Activated T-cell treated with anti-CD3 and anti-CD28 coated beads for 24 hours (primary cell): ENCODE results near the gene KRTAP20-2.

Experiments used
- DNase-seq: peaks from one replicate; pipeline ENCODE4 v3.0.0-alpha.2; 2020; ENCODE audit warnings: low read depth

Gene KRTAP20-2

DNA sequence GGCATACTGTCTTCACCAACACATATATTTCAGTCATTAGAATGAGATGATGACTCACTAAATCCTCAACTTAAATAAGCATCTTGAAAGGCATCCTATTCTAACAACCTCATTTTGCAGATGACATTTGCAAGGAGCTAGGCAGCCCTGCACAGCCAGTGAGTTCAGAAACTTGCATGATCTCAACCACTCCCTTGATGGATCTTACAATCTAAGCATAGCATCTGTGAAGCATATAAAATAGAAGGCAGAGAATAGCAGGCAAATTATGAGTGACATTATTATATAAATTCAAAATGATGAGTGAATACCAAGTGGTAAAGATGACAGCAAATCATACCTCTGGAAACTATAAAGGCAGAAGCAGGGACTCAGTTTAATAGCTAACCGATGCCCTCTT is 39.3 kb downstream of the KRTAP20-2 start:
- DNase-seq: no peak

DNA sequence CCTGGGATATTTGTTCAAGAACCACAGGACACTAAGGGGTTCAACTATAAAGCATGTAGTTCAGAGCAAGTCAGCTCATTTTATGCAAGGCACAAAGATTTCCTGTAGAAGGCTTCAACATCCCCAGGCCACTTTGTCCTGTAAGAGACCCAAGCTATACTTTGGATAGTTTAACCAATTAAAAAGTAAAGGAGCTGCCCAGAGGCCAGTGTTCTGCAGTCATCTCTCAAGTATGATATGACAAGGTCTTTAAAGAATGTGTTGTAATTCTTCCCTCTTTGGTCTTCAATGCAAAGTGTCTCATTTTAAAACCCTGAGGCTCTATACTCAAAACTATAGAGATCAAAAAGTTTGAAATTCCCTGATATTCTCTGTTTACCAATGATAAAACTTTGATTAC is 41.7 kb downstream of the KRTAP20-2 start:
- DNase-seq: no peak

DNA sequence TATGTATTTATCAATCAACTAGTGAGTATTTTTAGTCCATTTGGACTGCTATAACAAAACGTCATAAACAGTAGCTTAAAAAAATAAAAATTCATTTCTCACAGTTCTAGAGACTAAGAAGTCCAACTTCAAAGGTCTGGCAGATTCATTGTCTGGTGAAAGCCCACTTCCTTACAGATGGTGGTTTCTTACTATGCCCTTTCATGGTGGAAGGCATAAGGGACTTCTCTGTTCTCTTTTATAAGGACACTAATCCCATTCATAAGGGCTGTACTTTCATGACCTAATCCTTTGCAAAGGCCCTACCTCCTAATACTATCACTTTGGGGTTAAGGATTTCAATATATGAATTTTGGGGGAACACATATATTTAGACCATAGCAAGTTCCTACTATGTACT is 45.6 kb downstream of the KRTAP20-2 start:
- no peak for DNase-seq

DNA sequence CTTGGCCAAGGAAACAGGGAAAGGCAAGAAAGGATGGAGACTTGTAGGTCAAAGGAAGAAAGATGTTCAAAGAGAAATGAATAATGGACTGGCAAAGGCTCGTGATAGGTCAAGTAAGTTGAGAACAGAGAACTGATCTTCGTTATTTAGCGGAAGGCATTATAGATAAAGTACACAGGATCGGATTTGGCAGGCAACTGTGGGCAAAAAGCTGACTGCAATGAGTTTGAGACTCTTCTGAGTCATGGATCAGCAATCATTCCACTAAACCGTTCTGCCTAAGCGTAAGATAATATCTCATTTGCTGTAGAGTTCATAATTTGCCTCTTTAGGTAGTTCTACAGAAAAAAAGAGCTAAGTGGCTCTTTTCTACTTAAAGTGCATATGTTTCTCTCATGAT is 49.5 kb downstream of the KRTAP20-2 start:
- no peak for DNase-seq
